ENCODE data around the gene PAPSS1. TPM values are rescaled to one million over a fixed set of nuclear protein-coding genes. Genes with fewer than 3 reads are reported as not detected.
A peak's percentile ranks its signal among the peaks of the same experiment; 100 is the strongest.

Gene PAPSS1
- total RNA-seq, 1 experiment from 2014 or later: 50.0 TPM

- no peaks in the 10 kb centered on the region for H3K27me3 ChIP-seq
- peaks cover 9% of the 10 kb centered on the region for H3K36me3 ChIP-seq
- no peaks in the 10 kb centered on the region for H3K4me1 ChIP-seq
- no peak overlapping the region for H3K27ac ChIP-seq
- H3K9me3 ChIP-seq (replicated peaks): no peaks in the 10 kb centered on the region
- no peak overlapping the region for H3K4me3 ChIP-seq
- DNase-seq: no peak
Measured at GRCh38 chr4:107640878-107641277, 79.2 kb downstream of the PAPSS1 start.

DNA sequence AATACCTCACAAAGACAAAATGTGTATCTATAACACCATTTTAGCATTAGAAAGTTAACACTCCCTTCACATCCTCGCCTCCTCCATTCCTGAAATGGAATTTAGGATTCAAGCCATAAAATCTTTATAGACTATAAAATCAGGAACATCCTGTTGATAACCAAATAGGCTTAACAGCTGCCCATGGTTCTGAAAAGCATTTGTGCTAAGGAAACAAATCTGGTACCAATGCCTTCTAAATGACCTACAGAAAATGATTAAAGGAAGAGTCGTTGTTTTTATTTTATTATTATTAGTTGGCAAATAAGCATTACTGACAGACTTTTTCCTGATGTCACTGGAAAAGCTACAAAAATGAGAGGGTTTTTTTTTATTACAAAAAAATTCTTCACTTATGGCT is 79.8 kb downstream of the PAPSS1 start:
- no peak for DNase-seq
- H3K9me3 ChIP-seq (replicated peaks): no peaks in the 10 kb centered on the region

GRCh38 chr4:107635735-107636134 is 84.3 kb downstream of the PAPSS1 start:
- H3K4me1 ChIP-seq: no peaks in the 10 kb centered on the region
- no peaks in the 10 kb centered on the region for H3K9me3 ChIP-seq (replicated peaks)
- no peak for DNase-seq
- H3K36me3 ChIP-seq: peaks cover 2% of the 10 kb centered on the region; the same call in 1 of the 2 replicates
- no peak overlapping the region for H3K4me3 ChIP-seq
- no peaks in the 10 kb centered on the region for H3K27me3 ChIP-seq
- no peak overlapping the region for H3K27ac ChIP-seq

More for the DNA sequence above, 79.8 kb downstream of the PAPSS1 start:
- Histone ChIP-seq H3K4me1 (no peaks in the 10 kb centered on the region), H3K27ac (no peak overlapping the region), H3K36me3 (peaks cover 9% of the 10 kb centered on the region), H3K4me3 (no peak overlapping the region), H3K27me3 (no peaks in the 10 kb centered on the region)

- Histone ChIP-seq H3K36me3 (no peaks in the 10 kb centered on the region), H3K27me3 (no peaks in the 10 kb centered on the region), H3K4me3 (no peak overlapping the region), H3K9me3 (replicated peaks) (no peaks in the 10 kb centered on the region), H3K27ac (no peak overlapping the region), H3K4me1 (no peaks in the 10 kb centered on the region)
- no peak for DNase-seq
Measured at GRCh38 chr4:107631560-107631959, 88.5 kb downstream of the PAPSS1 start.

- Histone ChIP-seq H3K27ac (no peak overlapping the region), H3K36me3 (no peaks in the 10 kb centered on the region), H3K9me3 (replicated peaks) (no peaks in the 10 kb centered on the region), H3K4me3 (no peak overlapping the region), H3K27me3 (no peaks in the 10 kb centered on the region), H3K4me1 (no peaks in the 10 kb centered on the region)
- DNase-seq: no peak
Measured at GRCh38 chr4:107630185-107630705, 89.8 kb downstream of the PAPSS1 start.

GRCh38 chr4:107629318-107629717 is 90.7 kb downstream of the PAPSS1 start:
- no peaks in the 10 kb centered on the region for H3K9me3 ChIP-seq (replicated peaks)
- no peak overlapping the region for H3K27ac ChIP-seq
- no peaks in the 10 kb centered on the region for H3K27me3 ChIP-seq
- no peaks in the 10 kb centered on the region for H3K36me3 ChIP-seq
- no peak for DNase-seq
- no peaks in the 10 kb centered on the region for H3K4me1 ChIP-seq
- no peak overlapping the region for H3K4me3 ChIP-seq

DNA sequence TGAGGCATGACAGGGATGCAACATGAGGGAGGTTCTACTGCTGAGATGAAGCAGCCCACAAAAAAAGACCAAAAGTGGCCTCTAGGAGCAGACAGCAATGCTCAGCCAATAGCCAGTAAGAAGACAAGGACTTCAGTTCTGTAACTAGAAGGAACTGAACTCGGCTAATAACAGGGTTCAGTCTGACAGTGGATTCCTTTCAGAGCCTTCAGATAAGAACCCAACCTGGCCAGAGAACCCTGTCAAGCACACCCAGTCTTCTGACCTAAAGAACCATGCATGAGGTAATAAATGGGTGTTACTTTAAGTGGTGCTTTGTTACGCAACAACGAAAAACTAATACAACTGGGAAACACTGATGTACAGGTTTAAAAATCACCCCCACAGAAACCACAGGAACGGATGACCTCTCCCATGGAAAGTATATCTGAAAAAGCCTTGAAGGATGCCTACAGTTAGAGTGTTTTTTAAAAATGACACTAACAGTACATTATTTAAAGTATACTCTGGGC is 94.6 kb downstream of the PAPSS1 start:
- Histone ChIP-seq H3K9me3 (replicated peaks) (no peaks in the 10 kb centered on the region; the same call in 1 of the 2 replicates), H3K27ac (no peak overlapping the region), H3K4me3 (no peak overlapping the region), H3K36me3 (peaks cover 3% of the 10 kb centered on the region; the same call in 1 of the 2 replicates), H3K27me3 (no peaks in the 10 kb centered on the region), H3K4me1 (no peaks in the 10 kb centered on the region)
- DNase-seq: no peak

- peaks cover 3% of the 10 kb centered on the region; the same call in 1 of the 2 replicates for H3K36me3 ChIP-seq
- H3K27me3 ChIP-seq: no peaks in the 10 kb centered on the region
- peaks cover 9% of the 10 kb centered on the region for H3K4me1 ChIP-seq
- no peaks in the 10 kb centered on the region; the same call in 1 of the 2 replicates for H3K9me3 ChIP-seq (replicated peaks)
- DNase-seq: no peak
- H3K27ac ChIP-seq: no peak overlapping the region
- no peak overlapping the region for H3K4me3 ChIP-seq
Measured at GRCh38 chr4:107624024-107624423, 96.0 kb downstream of the PAPSS1 start.

GRCh38 chr4:107622006-107622405 is 98.0 kb downstream of the PAPSS1 start:
- no peaks in the 10 kb centered on the region; the same call in 1 of the 2 replicates for H3K9me3 ChIP-seq (replicated peaks)
- no peak for DNase-seq
- H3K4me1 ChIP-seq: peaks cover 16% of the 10 kb centered on the region
- H3K27ac ChIP-seq: no peak overlapping the region
- H3K36me3 ChIP-seq: peaks cover 6% of the 10 kb centered on the region; the same call in 1 of the 2 replicates
- H3K27me3 ChIP-seq: no peaks in the 10 kb centered on the region
- no peak overlapping the region for H3K4me3 ChIP-seq

- DNase-seq: no peak
- H3K4me3 ChIP-seq: no peak overlapping the region
- no peaks in the 10 kb centered on the region for H3K27me3 ChIP-seq
- H3K36me3 ChIP-seq: peaks cover 6% of the 10 kb centered on the region; the same call in 1 of the 2 replicates
- peak overlapping the region; percentile 35 for H3K27ac ChIP-seq
- H3K9me3 ChIP-seq (replicated peaks): no peaks in the 10 kb centered on the region; the same call in 1 of the 2 replicates
- peaks cover 16% of the 10 kb centered on the region for H3K4me1 ChIP-seq
Measured at GRCh38 chr4:107619731-107620130, 100.3 kb downstream of the PAPSS1 start.

- H3K4me3 ChIP-seq: no peak overlapping the region
- H3K4me1 ChIP-seq: peaks cover 16% of the 10 kb centered on the region
- H3K9me3 ChIP-seq (replicated peaks): no peaks in the 10 kb centered on the region; the same call in 1 of the 2 replicates
- no peaks in the 10 kb centered on the region for H3K27me3 ChIP-seq
- H3K36me3 ChIP-seq: peaks cover 6% of the 10 kb centered on the region; the same call in 1 of the 2 replicates
- peak overlapping the region; percentile 35 for H3K27ac ChIP-seq
- DNase-seq: peak; percentile 16 to 19
Measured at GRCh38 chr4:107619066-107619465, 101.0 kb downstream of the PAPSS1 start.

GRCh38 chr4:107618656-107619055 is 101.4 kb downstream of the PAPSS1 start:
- Histone ChIP-seq H3K4me1 (peaks cover 16% of the 10 kb centered on the region), H3K9me3 (replicated peaks) (no peaks in the 10 kb centered on the region; the same call in 1 of the 2 replicates), H3K4me3 (no peak overlapping the region), H3K27ac (peak overlapping the region; percentile 25; the same call in 1 of the 2 replicates), H3K27me3 (no peaks in the 10 kb centered on the region), H3K36me3 (peaks cover 6% of the 10 kb centered on the region; the same call in 1 of the 2 replicates)
- DNase-seq: no peak

GRCh38 chr4:107616838-107617389 is 103.1 kb downstream of the PAPSS1 start:
- Histone ChIP-seq H3K4me1 (peaks cover 16% of the 10 kb centered on the region), H3K27me3 (no peaks in the 10 kb centered on the region), H3K4me3 (no peak overlapping the region), H3K27ac (no peak overlapping the region), H3K9me3 (replicated peaks) (no peaks in the 10 kb centered on the region), H3K36me3 (peaks cover 6% of the 10 kb centered on the region; the same call in 1 of the 2 replicates)
- DNase-seq: no peak

- no peak for DNase-seq
- Histone ChIP-seq H3K27me3 (no peaks in the 10 kb centered on the region), H3K9me3 (replicated peaks) (no peaks in the 10 kb centered on the region), H3K4me1 (peaks cover 16% of the 10 kb centered on the region), H3K36me3 (peaks cover 4% of the 10 kb centered on the region; the same call in 1 of the 2 replicates), H3K4me3 (no peak overlapping the region), H3K27ac (no peak overlapping the region)
Measured at GRCh38 chr4:107615809-107616208, 104.2 kb downstream of the PAPSS1 start.

DNA sequence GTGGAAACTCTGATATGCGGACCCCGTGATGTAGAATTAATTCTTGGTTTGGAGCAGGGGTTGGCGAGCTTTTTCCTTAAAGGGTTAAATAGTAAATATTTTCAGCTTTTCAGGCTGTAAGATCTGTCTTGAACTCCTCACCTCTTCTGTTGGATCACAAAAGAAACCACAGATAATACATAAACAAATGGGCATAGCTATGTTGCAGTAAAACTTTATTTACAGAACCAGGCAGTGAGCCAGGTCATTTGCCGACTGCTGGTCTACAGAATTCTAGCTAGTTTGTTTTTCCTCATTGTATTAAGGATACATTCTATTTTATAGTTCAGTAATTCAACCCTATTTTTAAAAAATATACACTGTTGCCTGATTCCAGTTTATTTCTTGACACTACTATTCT is 116.6 kb downstream of the PAPSS1 start:
- no peaks in the 10 kb centered on the region for H3K9me3 ChIP-seq (replicated peaks)
- H3K4me3 ChIP-seq: no peak overlapping the region
- peaks cover 11% of the 10 kb centered on the region for H3K4me1 ChIP-seq
- H3K27ac ChIP-seq: no peak overlapping the region
- H3K36me3 ChIP-seq: no peaks in the 10 kb centered on the region
- DNase-seq: no peak
- no peaks in the 10 kb centered on the region for H3K27me3 ChIP-seq

Measured in SJCRH30 (cell line).